GM12892 (cell line): Measurements from ENCODE around the gene CAMK2D.

ENCODE experiments used
- POLR2A ChIP-seq: IDR thresholded peaks from 2 replicates; pipeline ENCODE4 v1.6.1; 2011; ENCODE audit warnings: low read depth, low read length, control low read depth
- POLR2AphosphoS5 ChIP-seq: IDR thresholded peaks from 2 replicates; pipeline ENCODE4 v1.6.1; 2011; ENCODE audit warnings: low read depth, low read length, control low read depth
- TAF1 ChIP-seq: IDR thresholded peaks from 2 replicates; pipeline ENCODE4 v1.6.1; 2011; ENCODE audit warnings: low read depth, mild to moderate bottlenecking, control low read depth, low read length, borderline replicate concordance

DNA sequence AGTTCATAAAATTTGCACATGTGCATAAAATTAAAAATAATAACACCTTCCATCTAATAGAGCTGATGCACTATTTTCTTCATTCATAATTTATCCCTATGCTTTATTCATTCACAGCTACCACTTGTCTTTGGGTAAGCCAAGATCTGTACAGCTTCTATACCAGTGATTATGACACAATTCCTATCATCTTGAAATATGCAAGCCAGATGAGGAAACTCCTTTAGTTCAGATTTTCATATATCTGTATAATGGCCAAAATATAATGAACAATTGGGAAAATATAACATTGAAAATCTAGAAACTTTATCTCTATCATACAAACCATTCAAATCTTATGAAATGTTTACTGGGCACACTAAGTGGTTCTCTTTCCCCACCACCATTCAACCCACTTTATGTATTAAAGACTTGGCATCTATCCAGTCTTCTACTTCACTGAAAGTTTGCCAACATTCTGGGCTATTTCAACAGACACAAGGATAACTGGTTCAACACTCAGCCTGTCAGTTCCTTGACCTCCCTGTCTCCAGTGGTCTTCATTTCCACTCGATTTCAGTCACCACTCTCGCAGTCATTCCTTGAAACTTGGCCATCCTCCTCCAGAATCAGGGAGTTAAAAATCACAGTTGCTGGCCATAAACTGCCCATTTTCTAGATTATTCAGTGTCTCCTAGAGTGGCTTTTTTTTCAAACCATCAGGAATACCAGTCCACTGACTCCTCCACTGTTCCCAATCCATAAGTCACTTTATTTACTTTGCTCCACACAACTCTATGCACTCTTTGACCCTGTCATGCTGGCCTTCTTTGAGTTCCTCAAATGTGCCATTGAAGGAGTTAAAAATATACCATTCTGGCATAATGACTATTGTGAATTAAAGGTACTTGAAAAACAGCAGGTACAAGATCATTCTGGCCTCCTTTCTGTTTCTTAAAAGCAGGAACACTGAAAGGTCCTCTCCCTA, 85.5 kb downstream of the CAMK2D start:
- TF ChIP-seq POLR2AphosphoS5 (no peak), TAF1 (no peak), POLR2A (no peak)
